HG02588 (cell line): ENCODE measurements around the gene PLSCR1.

Experiments
- ATAC-seq: cut with Tn5 transposase; IDR thresholded peaks from one replicate; pipeline ENCODE4 v1.9.1; 2021; ENCODE audit warnings: mild to moderate bottlenecking, moderate library complexity; ENCODE audit not compliant: unreplicated experiment

Gene PLSCR1

GRCh38 chr3:146544002-146544928, at the start of gene PLSCR1:
Gene PLSCR1, minus strand, starts transcription at chr3:146544607. Its CDS starts 8,055 bp downstream, at chr3:146536552.
- peak; percentile 91 for ATAC-seq

- no peak for ATAC-seq
Observed at GRCh38 chr3:146593776-146594175, 49.4 kb upstream of the PLSCR1 start.

- ATAC-seq: no peak
Observed at GRCh38 chr3:146590521-146590920, 46.1 kb upstream of the PLSCR1 start.

GRCh38 chr3:146589899-146590508, 45.6 kb upstream of the PLSCR1 start:
- ATAC-seq: no peak

GRCh38 chr3:146585156-146585555, 40.7 kb upstream of the PLSCR1 start:
- no peak for ATAC-seq

GRCh38 chr3:146581951-146582467, 37.6 kb upstream of the PLSCR1 start:
- ATAC-seq: no peak

GRCh38 chr3:146581080-146581601, 36.7 kb upstream of the PLSCR1 start:
- no peak for ATAC-seq

GRCh38 chr3:146577662-146578061, 33.3 kb upstream of the PLSCR1 start:
- peak; percentile 49 for ATAC-seq

- ATAC-seq: no peak
Observed at GRCh38 chr3:146575636-146576035, 31.2 kb upstream of the PLSCR1 start.

GRCh38 chr3:146574173-146574572, 29.8 kb upstream of the PLSCR1 start:
- ATAC-seq: no peak

GRCh38 chr3:146569314-146569713, 24.9 kb upstream of the PLSCR1 start:
- no peak for ATAC-seq

GRCh38 chr3:146566138-146566537, 21.7 kb upstream of the PLSCR1 start:
- ATAC-seq: no peak

- ATAC-seq: no peak
Observed at GRCh38 chr3:146561879-146562278, 17.5 kb upstream of the PLSCR1 start.

- no peak for ATAC-seq
Observed at GRCh38 chr3:146561463-146561862, 17.1 kb upstream of the PLSCR1 start.

- no peak for ATAC-seq
Observed at GRCh38 chr3:146560678-146561077, 16.3 kb upstream of the PLSCR1 start.

- ATAC-seq: no peak
Observed at GRCh38 chr3:146559388-146559787, 15.0 kb upstream of the PLSCR1 start.

GRCh38 chr3:146558781-146559180, 14.4 kb upstream of the PLSCR1 start:
- ATAC-seq: no peak

GRCh38 chr3:146557745-146558144, 13.3 kb upstream of the PLSCR1 start:
- ATAC-seq: no peak

- ATAC-seq: no peak
Observed at GRCh38 chr3:146555311-146555710, 10.9 kb upstream of the PLSCR1 start.

GRCh38 chr3:146554151-146554760, 9.8 kb upstream of the PLSCR1 start:
- ATAC-seq: no peak
